GM23338 (cell line): ENCODE measurements around the gene DCAF6. TPM values are rescaled to one million over a fixed set of nuclear protein-coding genes. Genes with fewer than 3 reads are reported as not detected.

ENCODE experiments used
- ATAC-seq: fragments of 200-7000 bp; cut with Tn5 transposase; 3 replicates; pipeline ENCODE4 v1.9.1; 2020
- DNase-seq: peaks from one replicate; pipeline ENCODE4 v3.0.0-alpha.2; 2015; ENCODE audit warnings: low spot score
- H2AFZ ChIP-seq: fragments of 200-600 bp; sonication (generic); 2 replicates; pipeline ENCODE4 v1.8.0; 2016; ENCODE audit warnings: antibody characterized with exemption, mild to moderate bottlenecking, moderate library complexity
- H3F3A ChIP-seq: fragments of 200-600 bp; sonication (generic); replicated peaks from 2 replicates; pipeline ENCODE4 v1.8.0; 2017; ENCODE audit warnings: antibody characterized with exemption, mixed run types, low read depth
- H3K27ac ChIP-seq: fragments of 200-600 bp; sonication (generic); 2 replicates; pipeline ENCODE4 v1.6.1; 2016; ENCODE audit warnings: low read depth
- H3K27me3 ChIP-seq: fragments of 200-600 bp; sonication (generic); 2 replicates; pipeline ENCODE4 v1.8.0; 2016; ENCODE audit warnings: mild to moderate bottlenecking, mixed run types, moderate library complexity; ENCODE audit not compliant: insufficient read depth
- H3K36me3 ChIP-seq: fragments of 200-600 bp; sonication (generic); 2 replicates; pipeline ENCODE4 v1.8.0; 2016; ENCODE audit warnings: mild to moderate bottlenecking; ENCODE audit not compliant: insufficient read depth
- H3K4me1 ChIP-seq: fragments of 200-600 bp; sonication (generic); 2 replicates; pipeline ENCODE4 v1.8.0; 2016; ENCODE audit warnings: mild to moderate bottlenecking, moderate library complexity; ENCODE audit not compliant: insufficient read depth
- H3K4me2 ChIP-seq: fragments of 200-600 bp; sonication (generic); 2 replicates; pipeline ENCODE4 v1.7.1; 2017; ENCODE audit warnings: mixed run types
- H3K4me3 ChIP-seq: fragments of 200-600 bp; sonication (generic); 2 replicates; pipeline ENCODE4 v1.6.1; 2016; ENCODE audit warnings: mixed run types
- H3K79me2 ChIP-seq: fragments of 200-600 bp; sonication (generic); replicated peaks from 2 replicates; pipeline ENCODE4 v1.8.0; 2017; ENCODE audit warnings: mild to moderate bottlenecking; ENCODE audit not compliant: insufficient read depth
- H3K9me2 ChIP-seq: fragments of 200-600 bp; sonication (generic); 2 replicates; pipeline ENCODE4 v1.8.0; 2017; ENCODE audit not compliant: insufficient read depth
- H4K20me1 ChIP-seq: fragments of 200-600 bp; sonication (generic); replicated peaks from 2 replicates; pipeline ENCODE4 v1.8.0; 2017; ENCODE audit warnings: mild to moderate bottlenecking; ENCODE audit not compliant: insufficient read depth
- H3K27ac Mint-ChIP-seq: 2 replicates; pipeline ENCODE4 v1.8.0; 2020; ENCODE audit warnings: inconsistent platforms, mild to moderate bottlenecking, moderate library complexity, mixed read lengths
- H3K27me3 Mint-ChIP-seq: 3 replicates; pipeline ENCODE4 v1.8.0; 2022; ENCODE audit warnings: low read depth, mild to moderate bottlenecking, moderate library complexity, mixed read lengths, inconsistent platforms; ENCODE audit not compliant: insufficient read depth, poor library complexity
- H3K36me3 Mint-ChIP-seq: 3 replicates; pipeline ENCODE4 v1.8.0; 2021; ENCODE audit warnings: low read depth, mild to moderate bottlenecking, inconsistent platforms, moderate library complexity, mixed read lengths
- H3K4me1 Mint-ChIP-seq: 3 replicates; pipeline ENCODE4 v1.8.0; 2020; ENCODE audit warnings: mild to moderate bottlenecking, inconsistent platforms, mixed read lengths
- H3K4me3 Mint-ChIP-seq: 3 replicates; pipeline ENCODE4 v1.8.0; 2021; ENCODE audit warnings: moderate library complexity, mild to moderate bottlenecking, inconsistent platforms, mixed read lengths
- H3K9me3 Mint-ChIP-seq: 3 replicates; pipeline ENCODE4 v1.8.0; 2020; ENCODE audit warnings: moderate library complexity, mild to moderate bottlenecking, inconsistent platforms, mixed read lengths
- CREB1 ChIP-seq: fragments of 250-450 bp; sonication (Bioruptor Pico); IDR thresholded peaks from 2 replicates; pipeline ENCODE4 v1.5.0; 2020; ENCODE audit warnings: low read depth, mild to moderate bottlenecking, moderate library complexity
- ETS1 ChIP-seq: IDR thresholded peaks from 2 replicates; pipeline ENCODE4 v1.6.1; 2016; ENCODE audit warnings: antibody characterized with exemption
- EZH2 ChIP-seq: fragments of 200-600 bp; sonication (generic); IDR thresholded peaks from one replicate; pipeline ENCODE4 v1.8.0; 2017; ENCODE audit warnings: antibody characterized with exemption, mild to moderate bottlenecking, low read depth; ENCODE audit not compliant: unreplicated experiment
- EZH2phosphoT487 ChIP-seq: fragments of 200-600 bp; sonication (generic); IDR thresholded peaks from one replicate; pipeline ENCODE4 v1.8.1; 2018; ENCODE audit warnings: antibody characterized with exemption; ENCODE audit not compliant: unreplicated experiment
- NANOG ChIP-seq: IDR thresholded peaks from 2 replicates; pipeline ENCODE4 v1.6.1; 2016; ENCODE audit warnings: antibody characterized with exemption, borderline replicate concordance
- REST ChIP-seq: IDR thresholded peaks from one replicate; pipeline ENCODE4 v1.6.1; 2018; ENCODE audit warnings: antibody characterized with exemption; ENCODE audit not compliant: unreplicated experiment
- STAT1 ChIP-seq: IDR thresholded peaks from one replicate; pipeline ENCODE4 v1.6.1; 2016; ENCODE audit warnings: antibody characterized with exemption; ENCODE audit not compliant: unreplicated experiment
- ZNF114 ChIP-seq: fragments of 250-450 bp; sonication (Bioruptor Pico); IDR thresholded peaks from 2 replicates; pipeline ENCODE4 v1.5.0; 2020; ENCODE audit warnings: mild to moderate bottlenecking, moderate library complexity
- ZNF331 ChIP-seq: fragments of 250-450 bp; sonication (Bioruptor Pico); IDR thresholded peaks from 2 replicates; pipeline ENCODE4 v1.5.0; 2020; ENCODE audit warnings: low read depth, mild to moderate bottlenecking, moderate library complexity
- ZNF462 ChIP-seq: fragments of 250-450 bp; sonication (Bioruptor Pico); IDR thresholded peaks from 2 replicates; pipeline ENCODE4 v1.5.0; 2020; ENCODE audit warnings: mild to moderate bottlenecking, moderate library complexity
- polyA plus RNA-seq: library from polyadenylated mRNA; unstranded; fragments of >200 nt; fragmentation: Nextera tagmentation; extraction: Ambion mirVana; gene quantifications from 2 replicates; pipeline ENCODE4 v1.2.1, GENCODE V29; 2016
- total RNA-seq: library from RNA; depleted of rRNA; stranded (reverse); fragments of >200 nt; shearing (Covaris generic); gene quantifications from 2 replicates; pipeline ENCODE4 v1.2.3, GENCODE V29; 2014

Gene DCAF6
- total and polyA plus RNA-seq, 2 experiments from 2014 or later: 18.6 to 27.3 TPM

GRCh38 chr1:167973832-167974231, 37.3 kb downstream of the DCAF6 start:
- Histone ChIP-seq H3K4me1 (no peaks in the 10 kb centered on the region), H3K4me2 (no peak overlapping the region), H2AFZ (no peak overlapping the region), H3K27me3 (no peaks in the 10 kb centered on the region), H3F3A (no peaks in the 10 kb centered on the region), H3K27ac (no peak overlapping the region), H4K20me1 (no peaks in the 10 kb centered on the region; the same call in 1 of the 2 replicates), H3K4me3 (no peak overlapping the region), H3K36me3 (peaks cover 17% of the 10 kb centered on the region; the same call in 1 of the 2 replicates), H3K79me2 (peaks cover 17% of the 10 kb centered on the region), H3K9me2 (no peaks in the 10 kb centered on the region)
- peaks cover 22% of the 10 kb centered on the region; the same call in 2 of the 3 replicates for H3K36me3 Mint-ChIP-seq
- DNase-seq (no peak), ATAC-seq (no peak)
- no peaks in the 10 kb centered on the region for H3K4me1 Mint-ChIP-seq
- TF ChIP-seq NANOG: no peak
- TF ChIP-seq EZH2: no peak
- no peak for TF ChIP-seq ZNF114 (CRISPR knock-in tag)
- no peak for TF ChIP-seq REST
- no peak for TF ChIP-seq EZH2phosphoT487
- TF ChIP-seq ZNF331 (CRISPR knock-in tag): no peak
- no peak for TF ChIP-seq CREB1 (CRISPR knock-in tag)
- no peak for TF ChIP-seq STAT1
- no peak for TF ChIP-seq ETS1
- no peak for TF ChIP-seq ZNF462 (CRISPR knock-in tag)
- no peak overlapping the region for H3K27ac Mint-ChIP-seq
- H3K27me3 Mint-ChIP-seq: no peaks in the 10 kb centered on the region
- no peak overlapping the region for H3K4me3 Mint-ChIP-seq
- H3K9me3 Mint-ChIP-seq: no peaks in the 10 kb centered on the region
